SK-N-SH treated with all-trans-retinoic acid at 6 μM for 48 hours (cell line): ENCODE measurements around the gene RBAK.

Source experiments
- ARNTL ChIP-seq: fragments of 450-650 bp; formaldehyde crosslinking; IDR thresholded peaks from 2 replicates; pipeline ENCODE4 v1.5.0; 2020; ENCODE audit warnings: low read depth, mild to moderate bottlenecking, moderate library complexity, borderline replicate concordance
- OSR1 ChIP-seq: fragments of 250-450 bp; sonication (Bioruptor Pico); IDR thresholded peaks from 2 replicates; pipeline ENCODE4 v1.8.0; 2022; ENCODE audit warnings: moderate library complexity, mild to moderate bottlenecking, inconsistent platforms
- POU6F1 ChIP-seq: fragments of 250-450 bp; sonication (Bioruptor Pico); IDR thresholded peaks from 2 replicates; pipeline ENCODE4 v1.8.0; 2021; ENCODE audit warnings: low read depth, mild to moderate bottlenecking, moderate library complexity, borderline replicate concordance
- SNAI2 ChIP-seq: fragments of 250-450 bp; sonication (Bioruptor Pico); IDR thresholded peaks from 2 replicates; pipeline ENCODE4 v1.5.0; 2020; ENCODE audit warnings: mild to moderate bottlenecking, moderate library complexity
- ZFP3 ChIP-seq: fragments of 250-450 bp; sonication (Bioruptor Pico); IDR thresholded peaks from 2 replicates; pipeline ENCODE4 v1.5.0; 2020; ENCODE audit warnings: mild to moderate bottlenecking, moderate library complexity
- TF ChIP-seq, protein P1 (sequence below): fragments of 250-450 bp; sonication (Bioruptor Pico); IDR thresholded peaks from 2 replicates; pipeline ENCODE4 v1.5.1; 2020; ENCODE audit warnings: low read depth, mild to moderate bottlenecking, moderate library complexity
- TF ChIP-seq, protein P2 (sequence below): fragments of 250-450 bp; sonication (Bioruptor Pico); IDR thresholded peaks from 2 replicates; pipeline ENCODE4 v1.5.1; 2021; ENCODE audit warnings: mild to moderate bottlenecking, moderate library complexity

- TF ChIP-seq OSR1 (no peak), POU6F1 (no peak), ZFP3 (CRISPR knock-in tag) (no peak), ARNTL (CRISPR knock-in tag) (no peak), SNAI2 (CRISPR knock-in tag) (no peak)
- TF ChIP-seq, protein P1, sequence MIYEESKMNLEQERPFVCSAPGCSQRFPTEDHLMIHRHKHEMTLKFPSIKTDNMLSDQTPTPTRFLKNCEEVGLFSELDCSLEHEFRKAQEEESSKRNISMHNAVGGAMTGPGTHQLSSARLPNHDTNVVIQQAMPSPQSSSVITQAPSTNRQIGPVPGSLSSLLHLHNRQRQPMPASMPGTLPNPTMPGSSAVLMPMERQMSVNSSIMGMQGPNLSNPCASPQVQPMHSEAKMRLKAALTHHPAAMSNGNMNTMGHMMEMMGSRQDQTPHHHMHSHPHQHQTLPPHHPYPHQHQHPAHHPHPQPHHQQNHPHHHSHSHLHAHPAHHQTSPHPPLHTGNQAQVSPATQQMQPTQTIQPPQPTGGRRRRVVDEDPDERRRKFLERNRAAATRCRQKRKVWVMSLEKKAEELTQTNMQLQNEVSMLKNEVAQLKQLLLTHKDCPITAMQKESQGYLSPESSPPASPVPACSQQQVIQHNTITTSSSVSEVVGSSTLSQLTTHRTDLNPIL, result no peak
- TF ChIP-seq, protein P2, sequence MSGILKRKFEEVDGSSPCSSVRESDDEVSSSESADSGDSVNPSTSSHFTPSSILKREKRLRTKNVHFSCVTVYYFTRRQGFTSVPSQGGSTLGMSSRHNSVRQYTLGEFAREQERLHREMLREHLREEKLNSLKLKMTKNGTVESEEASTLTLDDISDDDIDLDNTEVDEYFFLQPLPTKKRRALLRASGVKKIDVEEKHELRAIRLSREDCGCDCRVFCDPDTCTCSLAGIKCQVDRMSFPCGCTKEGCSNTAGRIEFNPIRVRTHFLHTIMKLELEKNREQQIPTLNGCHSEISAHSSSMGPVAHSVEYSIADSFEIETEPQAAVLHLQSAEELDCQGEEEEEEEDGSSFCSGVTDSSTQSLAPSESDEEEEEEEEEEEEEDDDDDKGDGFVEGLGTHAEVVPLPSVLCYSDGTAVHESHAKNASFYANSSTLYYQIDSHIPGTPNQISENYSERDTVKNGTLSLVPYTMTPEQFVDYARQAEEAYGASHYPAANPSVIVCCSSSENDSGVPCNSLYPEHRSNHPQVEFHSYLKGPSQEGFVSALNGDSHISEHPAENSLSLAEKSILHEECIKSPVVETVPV, result no peak
These were observed 32.1 kb downstream of the RBAK start for GRCh38 chr7:5077740-5078139.
